ENCODE measurements around the gene GLRA3. TPM values are rescaled to one million over a fixed set of nuclear protein-coding genes. Genes with fewer than 3 reads are reported as not detected.

GLRA3 gene
- polyA plus RNA-seq, 3 donors: not detected

- H3K9me3 Mint-ChIP-seq: peaks cover 0 to 13% (median 5%) of the 10 kb centered on the region in 7 donors
- no peaks in the 10 kb centered on the region for H3K27me3 Mint-ChIP-seq (ENCODE audit: low read depth in 3 of 3)
- Histone ChIP-seq H3K4me3 (replicated peaks in 1 of 3; ENCODE audit: low read depth in 2 of 3, low read length in 3 of 3) (no peak overlapping the region), H2AFZ (ENCODE audit: insufficient read depth, low read depth, low read length, poor library complexity, severe bottlenecking) (no peak overlapping the region), H3K27me3 (ENCODE audit: control insufficient read depth in 2 of 2, insufficient read depth in 2 of 2, low read length in 2 of 2) (no peaks in the 10 kb centered on the region), H4K20me1 (ENCODE audit: insufficient read depth, low read length) (no peaks in the 10 kb centered on the region), H3K4me2 (replicated peaks; ENCODE audit: extremely low read depth, low read length, poor library complexity, severe bottlenecking) (no peak overlapping the region), H3K27ac (ENCODE audit: low read depth in 1 of 2, low read length in 2 of 2) (no peak overlapping the region), H3K79me2 (ENCODE audit: insufficient read depth, low read length) (no peaks in the 10 kb centered on the region), H3K4me1 (ENCODE audit: control insufficient read depth in 1 of 2, insufficient read depth in 2 of 2, low read length in 2 of 2) (no peaks in the 10 kb centered on the region), H3K36me3 (replicated peaks in 1 of 2; ENCODE audit: control insufficient read depth in 1 of 2, insufficient read depth in 2 of 2, low read length in 2 of 2) (no peaks in the 10 kb centered on the region), H3K9me3 (replicated peaks in 1 of 2; ENCODE audit: control insufficient read depth in 1 of 2, insufficient read depth in 1 of 2, low read length in 2 of 2) (peaks cover 0 to 6% of the 10 kb centered on the region in 2 donors), H3K9ac (ENCODE audit: insufficient read depth, low read length, poor library complexity, severe bottlenecking) (no peak overlapping the region)
- H3K4me3 Mint-ChIP-seq: no peak overlapping the region
- H3K4me1 Mint-ChIP-seq: no peaks in the 10 kb centered on the region
- no peaks in the 10 kb centered on the region for H3K36me3 Mint-ChIP-seq
- intact Hi-C loops (cut with micrococcal nuclease): no loop called here
- no peak for DNase-seq
- H3K27ac Mint-ChIP-seq: no peak overlapping the region
- WGBS (ENCODE audit: insufficient coverage): 86% methylated on average over 2 of the region's 3 CpGs
- TF ChIP-seq CTCF (IDR thresholded peaks at IDR 0.05): no peak
Observed at GRCh38 chr4:174815282-174815681, 13.8 kb downstream of the GLRA3 start.

- no peak for DNase-seq
- H3K27ac ChIP-seq (ENCODE audit: low read depth in 1 of 2, low read length in 2 of 2): no peak overlapping the region
- H3K36me3 ChIP-seq (replicated peaks in 1 of 2; ENCODE audit: control insufficient read depth in 1 of 2, insufficient read depth in 2 of 2, low read length in 2 of 2): no peaks in the 10 kb centered on the region
- H3K9me3 ChIP-seq (replicated peaks in 1 of 2; ENCODE audit: control insufficient read depth in 1 of 2, insufficient read depth in 1 of 2, low read length in 2 of 2): peaks cover 0 to 6% of the 10 kb centered on the region in 2 donors
- H3K36me3 Mint-ChIP-seq: no peaks in the 10 kb centered on the region
- H3K79me2 ChIP-seq (ENCODE audit: insufficient read depth, low read length): no peaks in the 10 kb centered on the region
- H2AFZ ChIP-seq (ENCODE audit: insufficient read depth, low read depth, low read length, poor library complexity, severe bottlenecking): no peak overlapping the region
- no peak overlapping the region for H3K4me2 ChIP-seq (replicated peaks; ENCODE audit: extremely low read depth, low read length, poor library complexity, severe bottlenecking)
- H3K4me3 ChIP-seq (replicated peaks in 1 of 3; ENCODE audit: low read depth in 2 of 3, low read length in 3 of 3): no peak overlapping the region
- no peaks in the 10 kb centered on the region for H3K4me1 Mint-ChIP-seq
- H3K9me3 Mint-ChIP-seq: peaks cover 0 to 13% (median 5%) of the 10 kb centered on the region in 7 donors
- no peak overlapping the region for H3K4me3 Mint-ChIP-seq
- H3K27ac Mint-ChIP-seq: no peak overlapping the region
- H3K9ac ChIP-seq (ENCODE audit: insufficient read depth, low read length, poor library complexity, severe bottlenecking): no peak overlapping the region
- no peak for TF ChIP-seq CTCF (IDR thresholded peaks at IDR 0.05)
- intact Hi-C loops (cut with micrococcal nuclease): no loop called here
- H4K20me1 ChIP-seq (ENCODE audit: insufficient read depth, low read length): no peaks in the 10 kb centered on the region
- no peaks in the 10 kb centered on the region for H3K27me3 Mint-ChIP-seq (ENCODE audit: low read depth in 3 of 3)
- no CpG with 5 or more reads among the region's 2 CpGs for WGBS (ENCODE audit: insufficient coverage)
- H3K27me3 ChIP-seq (ENCODE audit: control insufficient read depth in 2 of 2, insufficient read depth in 2 of 2, low read length in 2 of 2): no peaks in the 10 kb centered on the region
- H3K4me1 ChIP-seq (ENCODE audit: control insufficient read depth in 1 of 2, insufficient read depth in 2 of 2, low read length in 2 of 2): no peaks in the 10 kb centered on the region
Observed at GRCh38 chr4:174813292-174813691, 15.8 kb downstream of the GLRA3 start.

Measured in CD14-positive monocyte (primary cell).